ENCODE measurements around the gene NSUN6. TPM values are rescaled to one million over a fixed set of nuclear protein-coding genes. Genes with fewer than 3 reads are reported as not detected.

The NSUN6 gene
- total RNA-seq, 4 donors from 2014 or later = 18.6 to 104 (median 22.5) TPM

DNA sequence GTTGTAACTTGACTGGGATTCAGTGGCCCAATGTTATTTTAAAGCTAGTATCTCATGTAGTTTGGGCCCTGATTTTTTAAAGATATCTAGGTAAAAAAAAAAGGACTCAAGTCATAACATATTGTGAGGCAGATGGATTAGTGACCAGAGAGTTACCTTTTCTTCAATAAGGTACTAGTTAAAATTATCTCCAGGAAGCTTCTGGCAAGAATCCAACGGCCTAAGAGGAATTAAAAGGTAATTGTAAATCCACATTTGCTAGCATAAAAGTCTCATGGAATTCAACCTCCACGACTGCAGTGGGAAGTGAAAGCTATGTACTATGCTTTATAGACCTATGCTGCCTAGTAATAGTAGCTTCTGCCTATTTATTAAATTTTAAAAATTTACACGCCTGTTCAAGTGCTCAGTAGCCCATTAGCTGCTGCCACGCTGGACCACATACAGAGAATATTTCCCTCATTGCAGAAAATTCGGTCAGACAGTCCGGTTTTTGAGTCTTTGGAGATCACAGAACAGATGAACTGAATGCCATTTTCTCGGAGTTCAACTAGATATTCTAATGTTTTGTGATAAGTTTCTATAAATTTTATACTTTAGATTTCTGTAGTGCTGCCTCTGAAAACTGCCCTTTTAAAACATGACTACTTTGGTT, 118.4 kb downstream of the NSUN6 start:
- no peaks in the 10 kb centered on the region for H3K4me1 ChIP-seq
- 89% methylated on average over 7 of the region's 7 CpGs for WGBS, 2 donors
- TF ChIP-seq POLR2A (IDR thresholded peaks at IDR 0.05) = no peak
- TF ChIP-seq, protein P1, sequence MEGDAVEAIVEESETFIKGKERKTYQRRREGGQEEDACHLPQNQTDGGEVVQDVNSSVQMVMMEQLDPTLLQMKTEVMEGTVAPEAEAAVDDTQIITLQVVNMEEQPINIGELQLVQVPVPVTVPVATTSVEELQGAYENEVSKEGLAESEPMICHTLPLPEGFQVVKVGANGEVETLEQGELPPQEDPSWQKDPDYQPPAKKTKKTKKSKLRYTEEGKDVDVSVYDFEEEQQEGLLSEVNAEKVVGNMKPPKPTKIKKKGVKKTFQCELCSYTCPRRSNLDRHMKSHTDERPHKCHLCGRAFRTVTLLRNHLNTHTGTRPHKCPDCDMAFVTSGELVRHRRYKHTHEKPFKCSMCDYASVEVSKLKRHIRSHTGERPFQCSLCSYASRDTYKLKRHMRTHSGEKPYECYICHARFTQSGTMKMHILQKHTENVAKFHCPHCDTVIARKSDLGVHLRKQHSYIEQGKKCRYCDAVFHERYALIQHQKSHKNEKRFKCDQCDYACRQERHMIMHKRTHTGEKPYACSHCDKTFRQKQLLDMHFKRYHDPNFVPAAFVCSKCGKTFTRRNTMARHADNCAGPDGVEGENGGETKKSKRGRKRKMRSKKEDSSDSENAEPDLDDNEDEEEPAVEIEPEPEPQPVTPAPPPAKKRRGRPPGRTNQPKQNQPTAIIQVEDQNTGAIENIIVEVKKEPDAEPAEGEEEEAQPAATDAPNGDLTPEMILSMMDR (IDR thresholded peaks at IDR 0.05) = no peak
- H3K27me3 ChIP-seq = no peaks in the 10 kb centered on the region
- H3K9me3 ChIP-seq = no peaks in the 10 kb centered on the region
- H3K4me3 ChIP-seq (replicated peaks in 1 of 3) = no peak overlapping the region
- intact Hi-C loops (cut with DNase I) = no loop called here
- H3K36me3 ChIP-seq = peaks cover 0 to 3% of the 10 kb centered on the region in 2 donors
- DNase-seq = no peak
- H3K27ac ChIP-seq = no peak overlapping the region

DNA sequence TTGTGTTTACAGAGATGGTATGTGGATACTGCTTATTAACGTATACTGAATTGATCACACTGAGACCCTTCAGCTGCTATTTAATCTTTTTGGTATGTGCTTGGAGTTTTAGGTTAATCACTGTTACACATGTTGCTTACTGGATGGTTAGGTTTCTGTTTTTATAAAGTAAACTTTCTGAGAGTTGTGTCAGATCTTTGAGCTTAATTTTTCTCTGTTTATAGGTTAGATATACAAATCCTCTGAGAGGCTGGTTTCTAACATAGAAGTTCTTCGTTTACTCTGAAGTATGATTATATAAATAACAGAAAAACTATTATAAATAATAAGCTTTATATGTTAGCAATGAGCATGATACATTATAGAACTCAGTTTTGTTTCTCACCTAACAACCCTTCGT, 123.1 kb downstream of the NSUN6 start:
- no peak for DNase-seq
- Histone ChIP-seq H3K36me3 (peaks cover 0 to under 1% of the 10 kb centered on the region in 2 donors), H3K9me3 (no peaks in the 10 kb centered on the region), H3K4me3 (replicated peaks in 1 of 3) (no peak overlapping the region), H3K27ac (no peak overlapping the region), H3K27me3 (no peaks in the 10 kb centered on the region), H3K4me1 (no peaks in the 10 kb centered on the region)
- intact Hi-C loops (cut with DNase I) = no loop called here
- TF ChIP-seq POLR2A (IDR thresholded peaks at IDR 0.05) = no peak
- TF ChIP-seq, protein P1 (IDR thresholded peaks at IDR 0.05) = no peak
- WGBS, 2 donors = 93% methylated on average over 3 of the region's 3 CpGs

DNA sequence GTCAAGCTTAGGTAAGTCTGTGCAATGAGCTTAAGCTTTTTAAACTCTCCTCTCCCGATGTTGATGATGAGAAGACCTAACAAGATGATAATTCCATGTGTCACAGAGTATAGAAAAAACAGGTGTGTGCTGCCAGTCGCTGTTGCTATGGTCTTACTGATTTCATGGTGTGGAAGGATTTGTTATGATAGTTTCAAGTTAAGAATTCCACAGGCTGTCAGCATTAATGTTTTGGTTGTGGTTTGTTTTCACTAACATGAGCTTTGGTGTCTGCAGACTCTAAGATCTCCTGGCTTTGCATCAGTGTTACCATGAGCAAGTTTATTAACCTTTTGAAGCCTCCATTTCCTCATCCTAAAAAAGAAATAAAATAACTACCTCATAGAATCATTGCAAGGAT, 123.7 kb downstream of the NSUN6 start:
- H3K27ac ChIP-seq = no peak overlapping the region
- no peak for DNase-seq
- no peaks in the 10 kb centered on the region for H3K4me1 ChIP-seq
- TF ChIP-seq, protein P1 (IDR thresholded peaks at IDR 0.05) = no peak
- TF ChIP-seq POLR2A (IDR thresholded peaks at IDR 0.05) = no peak
- intact Hi-C loops (cut with DNase I) = no loop called here
- no peaks in the 10 kb centered on the region for H3K36me3 ChIP-seq
- WGBS, 2 donors = 53 to 63% methylated on average over 2 of the region's 2 CpGs
- H3K4me3 ChIP-seq (replicated peaks in 1 of 3) = no peak overlapping the region
- no peaks in the 10 kb centered on the region for H3K27me3 ChIP-seq
- H3K9me3 ChIP-seq = no peaks in the 10 kb centered on the region

DNA sequence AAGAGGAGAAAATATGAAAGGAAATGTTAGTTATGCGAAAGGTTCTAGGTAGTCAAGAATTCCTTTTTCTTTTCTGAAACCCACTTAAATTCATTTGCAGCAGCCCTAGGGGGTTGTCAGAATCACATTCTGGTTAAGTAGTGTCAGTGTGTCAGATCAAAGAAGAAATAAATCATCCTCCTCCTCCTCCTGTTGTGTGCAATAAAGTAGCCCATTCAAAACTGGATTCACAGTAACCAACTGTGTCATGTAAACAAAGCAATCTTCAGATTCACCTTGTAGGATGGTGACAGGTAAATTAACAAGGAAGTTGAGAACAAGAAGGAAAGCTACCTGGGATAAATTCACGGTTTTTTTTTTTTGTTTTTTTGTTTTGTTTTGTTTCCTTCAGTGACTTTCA, 127.5 kb downstream of the NSUN6 start:
- intact Hi-C loops (cut with DNase I) = no loop called here
- TF ChIP-seq POLR2A (IDR thresholded peaks at IDR 0.05) = no peak
- TF ChIP-seq, protein P1 (IDR thresholded peaks at IDR 0.05) = no peak
- DNase-seq = no peak
- no peak overlapping the region for H3K27ac ChIP-seq
- no peak overlapping the region for H3K4me3 ChIP-seq (replicated peaks in 1 of 3)
- H3K4me1 ChIP-seq = no peaks in the 10 kb centered on the region
- H3K27me3 ChIP-seq = no peaks in the 10 kb centered on the region
- no peaks in the 10 kb centered on the region for H3K36me3 ChIP-seq
- no peaks in the 10 kb centered on the region for H3K9me3 ChIP-seq
- 74 to 78% methylated on average over 2 of the region's 2 CpGs for WGBS, 2 donors

DNA sequence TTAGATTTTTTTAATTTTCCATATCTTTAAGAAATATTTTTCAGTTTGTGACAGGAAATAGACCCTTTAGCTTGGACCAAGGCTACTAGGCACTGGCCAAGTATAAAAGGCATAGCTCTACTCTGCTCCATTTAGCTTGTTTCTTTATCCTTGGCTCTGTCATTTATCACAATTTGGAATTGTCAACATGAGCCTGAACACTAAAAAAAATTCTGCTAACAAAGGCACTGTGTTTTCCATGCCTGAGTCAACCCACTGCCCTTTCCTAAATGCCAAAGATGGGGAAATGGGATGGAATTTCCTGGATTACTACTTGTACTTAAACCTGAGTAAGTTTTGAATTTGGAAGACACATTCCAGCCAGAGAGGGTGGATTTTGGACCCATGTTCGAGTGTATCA, 128.4 kb downstream of the NSUN6 start:
- intact Hi-C loops (cut with DNase I) = no loop called here

More for the DNA sequence above, 128.4 kb downstream of the NSUN6 start:
- H3K4me3 ChIP-seq (replicated peaks in 1 of 3) = no peak overlapping the region
- no peaks in the 10 kb centered on the region for H3K4me1 ChIP-seq
- no peaks in the 10 kb centered on the region for H3K27me3 ChIP-seq
- 70 to 88% methylated on average over 1 of the region's 1 CpG for WGBS, 2 donors
- TF ChIP-seq POLR2A (IDR thresholded peaks at IDR 0.05) = no peak
- TF ChIP-seq, protein P1 (IDR thresholded peaks at IDR 0.05) = no peak
- no peaks in the 10 kb centered on the region for H3K9me3 ChIP-seq
- no peak overlapping the region for H3K27ac ChIP-seq
- no peak for DNase-seq
- no peaks in the 10 kb centered on the region for H3K36me3 ChIP-seq

Measured in thyroid gland (tissue), 4 donors.